Testis (tissue), 2 donors: Measurements from ENCODE around the gene MEGF11.

ENCODE experiments used
- CTCF ChIP-seq, 3 experiments: fragments of 450-650 bp in 2 of 3; fragments of 200-600 bp in 1 of 3; sonication (generic) in 1 of 3; IDR thresholded peaks; one replicate each; pipeline ENCODE4 v1.5.1; 2016 to 2019; ENCODE audit warnings: antibody characterized with exemption in 3 of 3, mild to moderate bottlenecking in 2 of 3, moderate library complexity in 1 of 3
- POLR2A ChIP-seq: fragments of 450-650 bp; IDR thresholded peaks from one replicate; pipeline ENCODE4 v1.6.1; 2017; ENCODE audit warnings: antibody characterized with exemption, mild to moderate bottlenecking, moderate library complexity

GRCh38 chr15:66030650-66031049, 222.9 kb downstream of the MEGF11 start:
- TF ChIP-seq CTCF (IDR thresholded peaks at IDR 0.05), result no peak
- TF ChIP-seq POLR2A, result no peak
